K562 (cell line): ENCODE measurements around the gene UNC45B. TPM values are rescaled to one million over a fixed set of nuclear protein-coding genes. Genes with fewer than 3 reads are reported as not detected.

ENCODE experiments used
- DLX4 ChIP-seq: fragments of 250-450 bp; sonication (Bioruptor Pico); IDR thresholded peaks from 2 replicates; pipeline ENCODE4 v1.6.1; 2021; ENCODE audit warnings: mild to moderate bottlenecking
- ETV5 ChIP-seq: sonication (generic); formaldehyde crosslinking; IDR thresholded peaks from 2 replicates; pipeline ENCODE4 v1.4.0; 2020; ENCODE audit warnings: low read depth, mild to moderate bottlenecking, missing genetic modification reagents
- HMBOX1 ChIP-seq: sonication (generic); IDR thresholded peaks from 2 replicates; pipeline ENCODE4 v1.6.1; 2016
- HMG20B ChIP-seq: fragments of 250-450 bp; sonication (Bioruptor Pico); IDR thresholded peaks from 2 replicates; pipeline ENCODE4 v1.5.0; 2021; ENCODE audit warnings: mild to moderate bottlenecking
- HNRNPL ChIP-seq: fragments of 200-400 bp; formaldehyde crosslinking; IDR thresholded peaks from 2 replicates; pipeline ENCODE4 v1.6.1; 2017; ENCODE audit warnings: low read depth, mild to moderate bottlenecking, low read length
- MAFF ChIP-seq: IDR thresholded peaks from 2 replicates; pipeline ENCODE4 v1.6.1; 2012; ENCODE audit warnings: low read length, improper control_type of control experiment
- SP2 ChIP-seq: IDR thresholded peaks from 2 replicates; pipeline ENCODE4 v1.6.1; 2011; ENCODE audit warnings: mild to moderate bottlenecking, low read depth, low read length, moderate library complexity; ENCODE audit not compliant: poor library complexity, severe bottlenecking; ENCODE audit errors: extremely low read depth
- SREBF1 ChIP-seq: fragments of 150-350 bp; IDR thresholded peaks from 2 replicates; pipeline ENCODE4 v1.6.1; 2014; ENCODE audit warnings: antibody characterized with exemption, low read depth, low read length, borderline replicate concordance
- TBP ChIP-seq: optimal IDR thresholded peaks from 2 replicates; pipeline ENCODE3; 2011; ENCODE audit warnings: low read depth, low read length, improper control_type of control experiment
- XRCC5 ChIP-seq: fragments of 200-400 bp; formaldehyde crosslinking; IDR thresholded peaks from 2 replicates; pipeline ENCODE4 v1.6.1; 2017; ENCODE audit warnings: low read depth, mild to moderate bottlenecking, low read length
- ZFP91 ChIP-seq: sonication (generic); formaldehyde crosslinking; IDR thresholded peaks from 2 replicates; pipeline ENCODE4 v1.8.0; 2022; ENCODE audit warnings: mild to moderate bottlenecking, missing genetic modification reagents
- ZNF197 ChIP-seq: fragments of 200-800 bp; sonication (Bioruptor generic); IDR thresholded peaks from 2 replicates; pipeline ENCODE4 v1.6.1; 2016; ENCODE audit warnings: low read depth, missing genetic modification characterization, missing compliant biosample characterization
- ZNF318 ChIP-seq, 2 experiments: fragments of 450-650 bp; IDR thresholded peaks; 2 replicates each; pipeline ENCODE4 v1.6.1; 2016; ENCODE audit warnings: mild to moderate bottlenecking in 2 of 2, borderline replicate concordance in 1 of 2, low read depth in 1 of 2, moderate library complexity in 1 of 2
- polyA plus RNA-seq, 8 experiments: library from polyadenylated mRNA; depleted of rRNA in 4 of 8; stranded (reverse) in 5 of 8; unstranded in 3 of 8; fragments of >200 nt; fragmentation: Nextera tagmentation in 2 of 8; fragmentation: Illumina TruSeq in 1 of 8; extraction: Ambion mirVana in 2 of 8; extraction: Trizol in 1 of 8; gene quantifications; 2 replicates each; pipeline versions ENCODE4 v1.2.1 to v1.2.3, GENCODE V29; 2011 to 2014; ENCODE audit warnings: inconsistent platforms in 1 of 8, missing spikeins in 1 of 8
- total RNA-seq, 7 experiments: library from RNA; depleted of rRNA in 6 of 7; stranded (reverse); fragments of >200 nt in 6 of 7; fragmentation: Illumina TruSeq in 2 of 7; extraction: Trizol in 2 of 7; gene quantifications; 2 replicates each; pipeline versions ENCODE4 v1.2.1 to v1.2.3, GENCODE V29; 2011 to 2021; ENCODE audit warnings: low replicate concordance in 1 of 7

The UNC45B gene
- total and polyA plus RNA-seq, 9 of the 15 experiments (the other 6 are each of a cell fraction or from before 2014, with no cell fraction given): not detected

GRCh38 chr17:35119370-35120165 is 28.0 kb upstream of the UNC45B start, which contains the start of gene RAD51D (continued):
- TF ChIP-seq ZNF197 (CRISPR knock-in tag) (no peak), ZNF318 (IDR thresholded peaks at IDR 0.05; ENCODE audit: borderline replicate concordance in 1 of 2, low read depth in 1 of 2) (no peak), ZFP91 (no peak), SREBF1 (no peak), ETV5 (CRISPR knock-in tag) (no peak), XRCC5 (0 out of 2 replicates have a peak, but pooled peaks have one; percentile 19), SP2 (no peak), HMBOX1 (no peak), HNRNPL (no peak), DLX4 (CRISPR knock-in tag) (no peak), MAFF (no peak), TBP (peak; percentile 59), HMG20B (no peak)
